Peyer's patch (tissue), 4 donors: ENCODE results near the gene SNX32.

ENCODE experiments used
- POLR2A ChIP-seq, 2 donors: fragments of 450-650 bp; IDR thresholded peaks; one replicate each; pipeline ENCODE4 v1.5.1; 2017; ENCODE audit warnings: antibody characterized with exemption in 2 of 2, mild to moderate bottlenecking in 2 of 2, moderate library complexity in 2 of 2
- TF ChIP-seq, protein P1 (sequence below), 6 experiments: fragments of 450-650 bp in 4 of 6; fragments of 200-600 bp in 2 of 6; sonication (generic) in 1 of 6; IDR thresholded peaks; one replicate each; pipeline ENCODE4 v1.5.1; 2017 to 2019; ENCODE audit warnings: antibody characterized with exemption in 6 of 6, mild to moderate bottlenecking in 3 of 6, moderate library complexity in 1 of 6

DNA sequence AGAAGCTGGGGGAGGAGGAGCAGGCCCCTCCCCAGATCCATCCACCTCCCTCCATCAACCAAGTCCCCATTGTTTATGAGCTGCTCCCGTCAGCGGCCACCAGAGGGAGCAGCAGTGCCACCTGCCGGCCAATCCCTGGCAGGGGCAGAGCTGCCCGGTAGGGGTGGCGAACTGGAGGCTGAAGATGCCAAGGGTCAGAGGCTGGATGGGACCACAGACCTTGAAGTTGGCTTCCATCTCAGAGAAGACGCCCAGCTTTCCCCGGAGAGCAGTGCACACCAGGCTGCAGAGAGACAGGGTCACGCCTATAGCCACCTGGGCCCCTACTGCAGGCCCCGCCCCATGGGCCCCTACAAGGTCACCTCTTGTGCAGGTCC is 50.9 kb downstream of the SNX32 start:
- TF ChIP-seq, protein P1, sequence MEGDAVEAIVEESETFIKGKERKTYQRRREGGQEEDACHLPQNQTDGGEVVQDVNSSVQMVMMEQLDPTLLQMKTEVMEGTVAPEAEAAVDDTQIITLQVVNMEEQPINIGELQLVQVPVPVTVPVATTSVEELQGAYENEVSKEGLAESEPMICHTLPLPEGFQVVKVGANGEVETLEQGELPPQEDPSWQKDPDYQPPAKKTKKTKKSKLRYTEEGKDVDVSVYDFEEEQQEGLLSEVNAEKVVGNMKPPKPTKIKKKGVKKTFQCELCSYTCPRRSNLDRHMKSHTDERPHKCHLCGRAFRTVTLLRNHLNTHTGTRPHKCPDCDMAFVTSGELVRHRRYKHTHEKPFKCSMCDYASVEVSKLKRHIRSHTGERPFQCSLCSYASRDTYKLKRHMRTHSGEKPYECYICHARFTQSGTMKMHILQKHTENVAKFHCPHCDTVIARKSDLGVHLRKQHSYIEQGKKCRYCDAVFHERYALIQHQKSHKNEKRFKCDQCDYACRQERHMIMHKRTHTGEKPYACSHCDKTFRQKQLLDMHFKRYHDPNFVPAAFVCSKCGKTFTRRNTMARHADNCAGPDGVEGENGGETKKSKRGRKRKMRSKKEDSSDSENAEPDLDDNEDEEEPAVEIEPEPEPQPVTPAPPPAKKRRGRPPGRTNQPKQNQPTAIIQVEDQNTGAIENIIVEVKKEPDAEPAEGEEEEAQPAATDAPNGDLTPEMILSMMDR (IDR thresholded peaks at IDR 0.05) = peak; percentile 97 to 100 (median 100)
- peak in 1 of 2 donors; percentile 21 for TF ChIP-seq POLR2A (IDR thresholded peaks at IDR 0.05)
